Activated T-cell treated with anti-CD3 and anti-CD28 coated beads, Interleukin-2, amount 50 U/mL, for 24 hours (primary cell): ENCODE measurements around the gene PIK3C3.

Experiments
- DNase-seq: peaks from one replicate; pipeline ENCODE4 v3.0.0-alpha.2; 2020
- H3K27ac Mint-ChIP-seq: 2 replicates; pipeline ENCODE4 v1.8.0; 2020; ENCODE audit warnings: mild to moderate bottlenecking, mixed read lengths
- H3K27me3 Mint-ChIP-seq: 2 replicates; pipeline ENCODE4 v1.8.0; 2020; ENCODE audit warnings: mixed read lengths
- H3K36me3 Mint-ChIP-seq: 2 replicates; pipeline ENCODE4 v1.8.0; 2020; ENCODE audit warnings: low read depth, mixed read lengths
- H3K4me1 Mint-ChIP-seq: 2 replicates; pipeline ENCODE4 v1.8.0; 2020; ENCODE audit warnings: low read depth, mixed read lengths
- H3K4me3 Mint-ChIP-seq: 2 replicates; pipeline ENCODE4 v1.8.0; 2020; ENCODE audit warnings: mild to moderate bottlenecking, moderate library complexity, mixed read lengths
- H3K9me3 Mint-ChIP-seq: 2 replicates; pipeline ENCODE4 v1.8.0; 2020; ENCODE audit warnings: mixed read lengths

The PIK3C3 gene

DNA sequence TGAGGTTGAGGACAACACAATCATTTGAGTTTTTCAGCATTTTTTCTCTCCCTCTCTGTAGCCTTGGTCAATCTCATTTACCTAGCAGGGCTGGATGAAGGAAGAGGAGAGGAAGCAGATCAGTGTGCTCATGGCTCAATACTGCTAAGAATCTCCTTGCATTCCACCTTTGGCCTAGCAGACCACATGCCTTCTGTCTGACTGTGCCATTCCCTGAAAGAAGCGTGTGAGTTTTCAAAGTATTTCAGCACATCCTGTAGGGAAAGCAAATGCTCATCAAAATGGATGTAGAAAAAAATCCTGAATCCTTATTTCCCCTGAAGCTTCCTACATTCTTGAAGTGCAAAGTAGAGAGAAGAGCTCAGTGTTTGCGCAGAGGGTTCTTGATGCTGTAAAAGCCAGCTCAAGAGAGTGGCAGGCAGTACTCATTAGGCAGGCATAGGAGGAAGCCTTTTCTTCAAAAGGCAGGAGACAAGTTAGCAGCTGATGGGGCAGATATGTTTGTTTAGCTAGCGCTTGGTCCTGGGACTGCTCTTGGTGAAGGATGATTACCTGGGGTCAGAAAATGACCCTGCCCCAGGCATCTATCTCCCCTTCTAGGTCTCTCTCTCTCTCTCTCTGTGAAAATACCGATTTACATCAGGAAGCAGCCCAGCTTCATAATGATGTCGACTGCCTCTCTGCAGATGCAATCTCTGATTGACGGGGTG is 14.4 kb upstream of the PIK3C3 start:
- Mint-ChIP-seq H3K4me1 (peaks cover 8% of the 10 kb centered on the region), H3K27ac (no peak overlapping the region), H3K36me3 (no peaks in the 10 kb centered on the region), H3K27me3 (peaks cover 48% of the 10 kb centered on the region), H3K4me3 (no peak overlapping the region), H3K9me3 (no peaks in the 10 kb centered on the region)
- no peak for DNase-seq

DNA sequence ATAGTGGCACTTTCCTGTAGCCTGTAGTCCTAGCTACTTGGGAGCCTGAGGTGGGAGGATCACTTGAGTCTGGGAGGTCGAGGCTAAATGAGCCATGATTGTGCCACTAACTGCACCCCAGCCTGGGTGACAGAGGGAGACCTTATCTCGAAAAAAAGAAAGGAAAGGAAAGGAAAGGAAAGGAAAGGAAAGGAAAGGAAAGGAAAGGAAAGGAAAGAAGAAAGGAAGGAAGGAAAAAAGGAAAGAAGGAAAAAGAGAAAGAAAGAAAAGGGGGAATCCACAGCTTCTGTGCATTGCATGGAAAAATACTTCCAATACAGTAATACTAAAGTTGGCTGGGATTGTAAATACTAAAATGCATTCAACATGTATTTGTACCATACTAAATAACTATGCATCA is 12.8 kb upstream of the PIK3C3 start:
- H3K27ac Mint-ChIP-seq: no peak overlapping the region
- H3K27me3 Mint-ChIP-seq: peaks cover 63% of the 10 kb centered on the region

DNA sequence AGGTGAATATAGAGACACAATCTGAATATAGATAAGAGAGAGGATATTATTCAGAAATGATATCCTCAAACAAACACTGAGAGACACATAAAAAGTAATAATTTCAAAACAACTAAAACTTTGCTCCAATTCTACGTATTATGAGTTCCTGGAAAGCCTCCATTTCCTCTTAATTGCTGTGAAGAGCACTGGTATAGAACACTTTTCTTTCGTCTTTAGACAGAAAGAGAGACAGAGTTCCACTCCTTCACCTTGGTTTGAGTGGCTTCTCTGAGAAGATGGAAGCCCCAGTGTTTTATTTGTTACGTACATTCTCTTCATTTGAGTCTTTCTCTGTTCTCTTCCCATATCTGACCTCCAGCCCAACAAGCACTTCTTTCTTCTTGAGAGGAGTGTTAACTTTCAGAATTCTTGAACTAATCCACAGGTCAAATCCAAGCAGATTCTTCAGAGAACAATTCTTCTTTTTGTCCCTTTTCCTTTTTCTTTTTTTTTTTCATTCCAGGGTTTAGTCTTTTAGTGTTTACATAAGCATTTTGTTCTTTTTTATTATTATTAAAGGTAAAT is 6.4 kb upstream of the PIK3C3 start:
- H3K27me3 Mint-ChIP-seq: peaks cover 37% of the 10 kb centered on the region
- no peak overlapping the region for H3K4me3 Mint-ChIP-seq
- H3K9me3 Mint-ChIP-seq: no peaks in the 10 kb centered on the region
- H3K27ac Mint-ChIP-seq: peak overlapping the region; percentile 67
- H3K4me1 Mint-ChIP-seq: peaks cover 25% of the 10 kb centered on the region
- DNase-seq: no peak
- no peaks in the 10 kb centered on the region for H3K36me3 Mint-ChIP-seq

More for the DNA sequence above, 12.8 kb upstream of the PIK3C3 start:
- no peak overlapping the region for H3K4me3 Mint-ChIP-seq
- H3K4me1 Mint-ChIP-seq: peaks cover 11% of the 10 kb centered on the region
- H3K9me3 Mint-ChIP-seq: no peaks in the 10 kb centered on the region
- DNase-seq: no peak
- H3K36me3 Mint-ChIP-seq: no peaks in the 10 kb centered on the region

DNA sequence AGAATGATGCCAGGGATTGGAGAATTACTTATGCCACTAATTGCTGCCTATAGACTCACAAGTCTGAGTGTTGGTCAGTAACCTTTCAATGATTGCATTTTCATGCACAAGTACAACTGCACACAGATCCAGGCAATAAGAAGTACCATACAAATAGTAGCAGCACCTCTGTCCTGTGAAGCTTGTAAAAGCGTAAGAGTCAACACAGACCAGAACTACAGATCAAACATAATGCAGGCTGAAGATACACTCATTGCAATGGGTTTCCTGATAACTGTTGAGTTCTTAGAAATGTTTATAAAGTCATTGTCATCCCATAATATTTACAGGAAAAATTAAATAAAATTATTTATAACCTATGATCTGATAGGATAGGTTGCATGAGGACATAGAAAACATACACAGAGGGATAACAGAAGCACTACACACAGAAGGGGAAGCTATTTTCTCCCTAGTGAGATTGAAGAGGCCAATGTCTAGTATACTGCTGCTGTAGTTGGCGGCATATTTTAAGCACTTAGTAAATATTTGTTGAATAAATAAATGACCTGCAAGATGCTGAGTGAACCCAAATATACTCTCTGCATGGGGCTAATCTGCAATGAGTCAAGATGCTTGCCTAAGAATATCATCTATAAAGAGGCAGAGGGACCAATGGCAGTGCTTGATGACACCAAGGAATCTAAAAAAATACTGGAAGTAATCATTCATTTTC is 5.7 kb upstream of the PIK3C3 start:
- H3K27ac Mint-ChIP-seq: no peak overlapping the region
- H3K4me1 Mint-ChIP-seq: peaks cover 25% of the 10 kb centered on the region
- no peak overlapping the region for H3K4me3 Mint-ChIP-seq
- H3K9me3 Mint-ChIP-seq: no peaks in the 10 kb centered on the region
- H3K27me3 Mint-ChIP-seq: peaks cover 32% of the 10 kb centered on the region
- no peaks in the 10 kb centered on the region for H3K36me3 Mint-ChIP-seq
- DNase-seq: no peak

DNA sequence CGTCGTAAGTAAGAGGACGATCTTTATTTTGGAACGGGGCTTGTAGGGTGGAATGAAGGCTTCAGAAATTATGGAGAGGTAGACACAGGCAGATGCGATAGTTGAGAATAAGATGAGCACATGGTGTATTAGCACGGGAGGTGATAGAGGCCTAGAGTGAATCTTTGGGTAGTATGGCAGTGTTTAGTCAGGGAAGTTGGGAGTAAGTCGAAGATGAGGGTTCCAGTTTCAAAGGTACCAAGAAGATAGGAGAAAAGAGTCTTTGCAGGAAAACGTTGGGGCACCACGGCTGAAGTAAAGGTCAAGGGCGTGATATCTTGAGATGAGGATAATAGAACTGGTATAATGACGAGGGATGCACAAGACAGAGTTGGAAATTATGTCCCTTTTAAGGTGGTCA is 654 bp downstream of the PIK3C3 start:
- no peak for DNase-seq
- peaks cover 43% of the 10 kb centered on the region for H3K4me1 Mint-ChIP-seq
- peak overlapping the region; percentile 100 for H3K4me3 Mint-ChIP-seq
- peaks cover 2% of the 10 kb centered on the region for H3K9me3 Mint-ChIP-seq
- H3K27ac Mint-ChIP-seq: peak overlapping the region; percentile 99
- H3K27me3 Mint-ChIP-seq: peaks cover 3% of the 10 kb centered on the region
- peaks cover 49% of the 10 kb centered on the region for H3K36me3 Mint-ChIP-seq

DNA sequence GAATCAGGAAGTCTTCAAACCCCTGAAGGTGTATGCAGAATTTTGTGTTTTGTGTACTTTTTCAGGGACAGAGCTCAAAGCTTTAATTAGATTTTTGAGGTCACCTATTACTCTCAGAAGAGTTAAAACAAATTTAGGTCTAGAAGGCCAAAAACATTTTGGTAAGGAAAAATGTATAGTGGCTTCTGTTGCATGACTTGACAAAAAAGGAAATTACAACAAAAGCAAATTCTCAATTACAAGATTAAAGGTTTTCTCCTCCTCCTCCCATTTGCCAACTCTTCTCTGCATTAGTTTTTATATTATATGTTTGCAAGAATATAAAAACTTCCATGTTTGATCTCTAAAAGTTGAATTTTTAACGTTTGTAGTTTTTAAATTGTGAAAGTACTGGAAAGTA is 4.0 kb downstream of the PIK3C3 start:
- no peak overlapping the region for H3K27ac Mint-ChIP-seq
- no peak for DNase-seq
- H3K4me1 Mint-ChIP-seq: peaks cover 55% of the 10 kb centered on the region
- H3K9me3 Mint-ChIP-seq: peaks cover 2% of the 10 kb centered on the region
- peaks cover 78% of the 10 kb centered on the region for H3K36me3 Mint-ChIP-seq
- no peaks in the 10 kb centered on the region for H3K27me3 Mint-ChIP-seq
- H3K4me3 Mint-ChIP-seq: no peak overlapping the region

DNA sequence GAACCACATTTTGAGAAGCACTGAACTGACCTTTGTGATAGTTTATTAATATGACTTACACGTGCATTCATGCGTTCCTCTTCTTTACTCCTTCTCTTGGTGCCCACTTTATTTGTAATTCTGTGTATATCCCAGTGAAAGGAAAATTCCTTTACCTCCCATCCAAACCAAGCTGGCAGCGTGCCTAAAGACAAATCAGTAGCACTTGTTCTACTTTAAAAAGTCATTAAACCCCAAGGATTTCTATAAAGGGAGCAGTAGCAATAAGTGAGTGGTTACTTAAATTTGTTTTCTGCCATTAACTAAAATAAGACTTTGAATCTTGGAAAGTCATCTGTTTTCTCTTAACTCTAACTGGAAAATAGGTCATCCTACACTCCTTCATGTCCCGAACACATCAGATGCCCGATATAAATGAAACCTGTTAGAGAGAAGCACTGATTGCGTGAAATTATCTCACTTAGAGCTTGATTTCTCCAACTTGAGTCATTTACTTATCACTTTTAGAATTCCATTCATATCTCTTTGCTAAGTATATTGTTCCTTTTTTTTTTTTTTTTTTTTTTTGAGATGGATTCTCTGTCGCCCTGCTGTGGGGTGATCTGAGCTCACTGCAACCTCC is 10.7 kb downstream of the PIK3C3 start:
- H3K27me3 Mint-ChIP-seq: no peaks in the 10 kb centered on the region
- no peak overlapping the region for H3K4me3 Mint-ChIP-seq
- H3K36me3 Mint-ChIP-seq: peaks cover 84% of the 10 kb centered on the region
- no peak overlapping the region for H3K27ac Mint-ChIP-seq
- H3K4me1 Mint-ChIP-seq: peaks cover 58% of the 10 kb centered on the region
- DNase-seq: no peak
- no peaks in the 10 kb centered on the region for H3K9me3 Mint-ChIP-seq

DNA sequence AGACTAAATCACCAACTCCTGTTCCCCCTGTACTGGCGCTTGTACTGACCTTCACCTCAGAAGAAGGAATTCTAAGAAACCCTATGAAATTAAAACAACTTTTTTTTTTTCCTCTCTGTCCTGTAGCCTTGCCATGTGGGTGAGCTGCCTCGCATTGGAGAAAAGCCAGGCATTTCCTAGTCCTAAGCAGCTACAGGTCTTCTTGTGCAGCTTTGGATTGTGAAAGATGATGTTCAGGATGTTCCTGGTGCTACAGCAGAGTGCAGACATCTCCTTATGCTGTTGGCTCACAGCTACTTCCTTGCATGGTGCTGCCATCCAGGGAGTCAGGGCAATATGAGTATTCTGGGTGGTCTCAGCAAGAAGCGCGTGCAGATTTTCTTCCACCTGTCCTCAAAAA is 11.9 kb downstream of the PIK3C3 start:
- no peak for DNase-seq
- H3K9me3 Mint-ChIP-seq: no peaks in the 10 kb centered on the region
- H3K27me3 Mint-ChIP-seq: no peaks in the 10 kb centered on the region
- H3K4me1 Mint-ChIP-seq: peaks cover 59% of the 10 kb centered on the region
- peaks cover 82% of the 10 kb centered on the region for H3K36me3 Mint-ChIP-seq
- H3K27ac Mint-ChIP-seq: no peak overlapping the region
- no peak overlapping the region for H3K4me3 Mint-ChIP-seq

DNA sequence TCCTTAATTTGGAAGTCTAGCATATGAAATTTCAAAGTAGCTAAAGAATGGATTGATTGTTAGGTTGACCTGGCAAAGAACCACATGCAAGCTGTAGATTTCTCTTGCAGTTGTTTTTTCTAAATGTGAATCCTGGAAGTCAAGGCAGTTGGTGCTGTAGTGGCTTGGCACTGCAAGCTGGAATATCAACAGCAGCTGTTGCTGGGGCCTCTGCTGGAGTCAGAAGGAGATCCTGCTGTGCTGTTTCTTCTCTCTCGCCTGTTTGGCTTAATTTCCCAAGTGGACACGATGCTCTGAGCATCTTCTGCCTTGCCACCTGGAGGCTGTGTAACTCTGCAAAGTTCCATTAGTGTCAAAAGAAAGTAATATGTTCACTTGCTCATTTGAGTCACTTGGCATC is 12.6 kb downstream of the PIK3C3 start:
- peaks cover 82% of the 10 kb centered on the region for H3K36me3 Mint-ChIP-seq
- H3K9me3 Mint-ChIP-seq: no peaks in the 10 kb centered on the region
- H3K27ac Mint-ChIP-seq: no peak overlapping the region
- no peak overlapping the region for H3K4me3 Mint-ChIP-seq
- DNase-seq: no peak
- peaks cover 62% of the 10 kb centered on the region for H3K4me1 Mint-ChIP-seq
- H3K27me3 Mint-ChIP-seq: no peaks in the 10 kb centered on the region

DNA sequence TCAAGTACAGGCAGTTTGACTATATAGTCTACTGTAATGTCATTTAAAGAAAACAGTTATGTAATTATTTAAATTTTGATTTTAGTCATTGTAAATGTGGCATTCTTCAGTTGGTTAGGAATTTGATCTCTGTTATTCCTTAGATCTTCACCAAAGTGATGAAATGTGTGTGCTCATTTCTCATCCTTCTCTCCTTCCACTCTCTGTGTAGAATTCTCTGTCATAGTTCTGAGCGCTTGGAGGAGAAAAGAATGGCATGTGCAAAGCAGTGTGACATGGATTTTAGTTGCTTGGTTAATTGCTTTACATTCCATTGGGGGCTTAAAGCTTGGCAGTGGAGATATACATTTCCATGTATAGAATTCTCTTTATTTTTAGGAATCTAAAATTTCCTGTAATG is 14.8 kb downstream of the PIK3C3 start:
- Mint-ChIP-seq H3K4me1 (peaks cover 71% of the 10 kb centered on the region), H3K27me3 (no peaks in the 10 kb centered on the region), H3K27ac (no peak overlapping the region), H3K36me3 (peaks cover 72% of the 10 kb centered on the region), H3K4me3 (no peak overlapping the region), H3K9me3 (no peaks in the 10 kb centered on the region)
- no peak for DNase-seq

DNA sequence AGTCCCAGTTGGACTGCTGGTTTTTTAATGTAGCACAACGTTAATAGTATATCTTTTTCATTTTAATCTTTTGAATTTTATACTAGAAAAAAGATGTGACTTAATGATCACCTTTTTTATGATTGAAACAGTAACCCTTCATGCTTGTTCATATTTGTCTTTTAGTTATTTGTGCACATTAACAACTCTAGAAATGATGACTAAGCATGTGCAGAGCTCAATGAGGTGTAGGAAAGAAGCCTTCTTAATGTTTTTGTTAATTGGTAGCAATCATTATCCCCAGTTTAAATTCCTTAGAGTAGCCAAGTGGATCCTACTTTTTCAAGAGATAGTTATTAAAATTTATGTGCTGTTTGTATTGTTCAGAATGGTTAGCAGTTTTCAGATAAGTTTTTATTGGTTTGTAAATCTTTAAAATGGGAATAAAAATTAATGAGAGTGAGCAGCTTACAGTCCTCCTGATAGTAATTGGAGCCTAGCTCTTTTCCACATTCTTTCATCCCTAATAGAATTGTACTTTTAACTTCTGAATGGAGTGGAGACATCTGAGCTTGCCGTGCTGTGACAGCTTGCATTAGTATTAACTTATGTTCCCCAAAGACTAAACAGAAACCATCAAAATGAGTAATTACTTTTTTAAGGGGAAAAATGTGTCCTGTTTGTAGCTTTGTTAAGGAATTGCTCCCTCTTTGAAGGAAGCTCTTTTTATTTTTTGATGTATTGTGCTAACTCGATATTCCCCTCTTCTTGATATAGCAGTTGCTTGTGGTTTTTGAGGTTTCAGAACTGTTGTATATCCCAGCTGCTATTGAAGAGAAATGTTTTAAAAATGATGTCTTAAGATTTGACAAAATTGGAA is 17.3 kb downstream of the PIK3C3 start:
- Mint-ChIP-seq H3K36me3 (peaks cover 72% of the 10 kb centered on the region), H3K27me3 (no peaks in the 10 kb centered on the region), H3K4me3 (no peak overlapping the region), H3K27ac (no peak overlapping the region), H3K9me3 (no peaks in the 10 kb centered on the region), H3K4me1 (peaks cover 74% of the 10 kb centered on the region)
- DNase-seq: no peak

DNA sequence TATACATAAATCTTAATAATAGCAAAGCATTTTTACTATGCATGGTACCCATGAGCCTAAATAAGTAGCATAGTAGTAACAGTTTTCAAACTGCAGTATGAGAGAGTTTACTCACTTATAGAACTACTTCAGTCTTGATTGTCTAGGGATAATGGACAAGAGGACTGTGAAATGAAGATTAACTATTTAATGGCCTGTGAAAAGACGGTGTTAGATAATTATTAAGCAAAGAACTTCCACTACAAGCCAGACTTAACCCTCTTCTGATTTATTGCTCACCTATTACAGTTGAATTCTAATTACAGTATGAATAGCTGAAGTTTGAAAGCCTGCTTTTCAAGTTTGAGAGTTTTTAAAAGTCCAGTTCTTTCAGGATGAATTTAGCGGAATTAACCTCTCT is 18.9 kb downstream of the PIK3C3 start:
- Mint-ChIP-seq H3K27ac (no peak overlapping the region), H3K9me3 (no peaks in the 10 kb centered on the region), H3K36me3 (peaks cover 67% of the 10 kb centered on the region), H3K4me1 (peaks cover 74% of the 10 kb centered on the region), H3K27me3 (no peaks in the 10 kb centered on the region), H3K4me3 (no peak overlapping the region)
- no peak for DNase-seq

DNA sequence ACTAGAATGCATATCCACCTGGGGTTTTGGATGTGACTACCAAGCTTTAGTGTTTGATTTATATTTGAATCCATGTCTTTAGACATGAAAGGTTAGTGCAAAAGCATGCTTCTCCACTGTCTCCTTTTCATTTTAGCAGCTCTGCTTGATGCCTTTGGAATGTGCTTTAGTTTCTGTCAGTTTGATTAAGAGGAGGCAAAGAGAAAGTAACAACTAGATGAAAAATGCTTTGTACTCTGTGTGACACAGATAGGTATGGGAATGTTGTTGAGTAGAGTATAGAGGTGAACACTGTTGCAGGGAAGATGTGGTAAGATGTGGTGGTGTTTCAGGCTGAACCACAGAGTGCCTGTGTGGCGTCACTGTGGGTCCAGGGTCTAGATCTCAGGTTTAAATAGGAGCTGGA is 19.8 kb downstream of the PIK3C3 start:
- DNase-seq: no peak
- peaks cover 66% of the 10 kb centered on the region for H3K36me3 Mint-ChIP-seq
- no peaks in the 10 kb centered on the region for H3K27me3 Mint-ChIP-seq
- no peaks in the 10 kb centered on the region for H3K9me3 Mint-ChIP-seq
- peaks cover 73% of the 10 kb centered on the region for H3K4me1 Mint-ChIP-seq
- peak overlapping the region; percentile 51 for H3K27ac Mint-ChIP-seq
- peak overlapping the region; percentile 0 for H3K4me3 Mint-ChIP-seq

DNA sequence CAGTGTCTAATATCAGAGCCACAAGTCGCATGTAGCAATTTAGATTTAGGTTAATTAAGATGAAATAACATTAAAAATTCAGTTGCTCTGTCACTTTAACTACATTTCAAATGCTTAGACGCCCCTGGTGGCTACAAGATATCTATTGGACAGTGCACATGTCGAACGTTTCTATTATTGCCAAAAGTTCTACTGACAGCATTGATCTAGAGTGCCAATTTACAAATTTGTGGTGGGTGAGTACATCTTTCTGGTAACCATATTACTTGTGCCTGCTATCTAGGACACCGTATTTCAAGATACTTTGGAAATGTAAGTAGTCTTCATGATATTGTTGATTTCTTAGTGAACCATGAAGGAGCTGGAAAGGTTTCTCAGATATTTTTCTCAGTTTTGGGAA is 20.2 kb downstream of the PIK3C3 start:
- Mint-ChIP-seq H3K36me3 (peaks cover 62% of the 10 kb centered on the region), H3K4me1 (peaks cover 70% of the 10 kb centered on the region), H3K27me3 (no peaks in the 10 kb centered on the region), H3K9me3 (no peaks in the 10 kb centered on the region), H3K4me3 (peak overlapping the region; percentile 0), H3K27ac (peak overlapping the region; percentile 51)
- DNase-seq: no peak
